Right atrium auricular region (tissue), 2 donors: ENCODE results near the gene GNB2. TPM values are rescaled to one million over a fixed set of nuclear protein-coding genes. Genes with fewer than 3 reads are reported as not detected.

Source experiments
- DNase-seq: peaks from one replicate; pipeline ENCODE4 v3.0.0-alpha.2; 2019; ENCODE audit warnings: low spot score
- H3K27ac ChIP-seq, 2 donors: fragments of 200-600 bp; sonication (generic); 1 replicate in 1 of 2; 2 replicates in 1 of 2; pipeline ENCODE4 v1.5.1; 2016 to 2019
- H3K27me3 ChIP-seq, 2 donors: fragments of 200-600 bp; sonication (generic); one replicate each; pipeline versions ENCODE4 v1.5.1 to v1.6.0; 2017 to 2019
- H3K36me3 ChIP-seq: fragments of 200-600 bp; sonication (generic); one replicate; pipeline ENCODE4 v1.5.1; 2016
- H3K4me1 ChIP-seq, 2 donors: fragments of 200-600 bp; sonication (generic); one replicate each; pipeline versions ENCODE4 v1.5.1 to v1.6.0; 2017 to 2019
- H3K4me3 ChIP-seq, 2 donors: fragments of 200-600 bp; sonication (generic); 1 replicate in 1 of 2; 2 replicates in 1 of 2; pipeline ENCODE4 v1.5.1; 2017 to 2019; ENCODE audit warnings: mild to moderate bottlenecking in 1 of 2, moderate library complexity in 1 of 2
- H3K9me3 ChIP-seq, 2 donors: fragments of 200-600 bp; sonication (generic); one replicate each; pipeline ENCODE4 v1.5.1; 2019
- total RNA-seq, 2 donors: library from RNA; depleted of rRNA; stranded (reverse); fragments of >200 nt; gene quantifications; one replicate each; pipeline ENCODE4 v1.1.0, GENCODE V29; 2016
- TF ChIP-seq, protein P1 (sequence below), 2 donors: fragments of 200-600 bp; sonication (generic); IDR thresholded peaks; one replicate each; pipeline ENCODE4 v1.5.1; 2019; ENCODE audit warnings: antibody characterized with exemption in 2 of 2

GNB2 gene
- total RNA-seq, 2 donors from 2014 or later = 96.2 to 169 TPM

DNA sequence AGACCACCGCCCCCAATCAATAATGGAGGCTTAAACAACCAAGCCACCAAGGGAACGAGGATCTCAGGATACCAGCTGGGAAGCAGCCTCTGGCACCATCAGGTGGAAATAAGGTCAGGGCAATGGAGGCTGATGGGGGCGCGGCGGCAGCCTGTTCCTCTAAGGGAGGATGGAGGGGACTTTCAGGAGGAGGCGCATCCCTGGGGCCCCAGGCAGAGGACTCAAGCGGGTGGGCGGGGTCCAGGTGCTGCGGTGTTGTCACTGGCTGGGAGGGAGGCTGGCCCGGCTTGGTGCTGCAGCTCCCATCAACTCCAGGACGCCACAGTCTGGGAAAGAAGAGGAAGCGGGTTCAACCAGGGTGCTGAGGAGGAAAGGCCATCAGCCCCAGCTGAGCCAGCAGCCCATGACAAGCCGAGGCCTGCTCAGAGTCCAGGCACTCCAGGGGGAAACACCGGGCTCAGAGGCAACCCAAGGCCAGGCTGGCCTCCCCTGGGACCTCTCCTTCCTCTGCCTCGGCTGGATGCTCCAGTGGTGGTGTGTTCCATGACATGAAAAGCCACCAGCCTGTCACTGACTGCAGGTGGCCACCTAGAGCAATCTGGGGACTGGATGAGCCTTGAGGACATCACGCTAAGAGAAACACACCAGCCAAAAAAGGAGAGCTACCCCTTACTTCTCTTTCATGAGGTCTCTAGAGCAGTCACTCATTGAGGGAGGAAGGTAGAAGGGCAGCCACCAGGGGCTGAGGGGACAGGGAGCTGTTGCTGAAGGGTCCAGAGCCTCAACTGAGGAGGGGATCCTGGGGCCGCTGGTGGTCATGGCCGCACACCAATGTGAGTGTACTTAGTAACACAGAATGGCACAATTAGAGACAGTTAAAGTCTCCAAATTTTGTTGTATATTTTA lies 15.9 kb downstream of the GNB2 start:
- Histone ChIP-seq H3K9me3 (no peaks in the 10 kb centered on the region), H3K4me3 (no peak overlapping the region), H3K36me3 (peaks cover 43% of the 10 kb centered on the region), H3K27ac (peak overlapping the region in 1 of 2 donors; percentile 28), H3K27me3 (no peaks in the 10 kb centered on the region), H3K4me1 (peaks cover 0 to 62% of the 10 kb centered on the region in 2 donors)
- no peak for DNase-seq
- TF ChIP-seq, protein P1, sequence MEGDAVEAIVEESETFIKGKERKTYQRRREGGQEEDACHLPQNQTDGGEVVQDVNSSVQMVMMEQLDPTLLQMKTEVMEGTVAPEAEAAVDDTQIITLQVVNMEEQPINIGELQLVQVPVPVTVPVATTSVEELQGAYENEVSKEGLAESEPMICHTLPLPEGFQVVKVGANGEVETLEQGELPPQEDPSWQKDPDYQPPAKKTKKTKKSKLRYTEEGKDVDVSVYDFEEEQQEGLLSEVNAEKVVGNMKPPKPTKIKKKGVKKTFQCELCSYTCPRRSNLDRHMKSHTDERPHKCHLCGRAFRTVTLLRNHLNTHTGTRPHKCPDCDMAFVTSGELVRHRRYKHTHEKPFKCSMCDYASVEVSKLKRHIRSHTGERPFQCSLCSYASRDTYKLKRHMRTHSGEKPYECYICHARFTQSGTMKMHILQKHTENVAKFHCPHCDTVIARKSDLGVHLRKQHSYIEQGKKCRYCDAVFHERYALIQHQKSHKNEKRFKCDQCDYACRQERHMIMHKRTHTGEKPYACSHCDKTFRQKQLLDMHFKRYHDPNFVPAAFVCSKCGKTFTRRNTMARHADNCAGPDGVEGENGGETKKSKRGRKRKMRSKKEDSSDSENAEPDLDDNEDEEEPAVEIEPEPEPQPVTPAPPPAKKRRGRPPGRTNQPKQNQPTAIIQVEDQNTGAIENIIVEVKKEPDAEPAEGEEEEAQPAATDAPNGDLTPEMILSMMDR (IDR thresholded peaks at IDR 0.05) = no peak

DNA sequence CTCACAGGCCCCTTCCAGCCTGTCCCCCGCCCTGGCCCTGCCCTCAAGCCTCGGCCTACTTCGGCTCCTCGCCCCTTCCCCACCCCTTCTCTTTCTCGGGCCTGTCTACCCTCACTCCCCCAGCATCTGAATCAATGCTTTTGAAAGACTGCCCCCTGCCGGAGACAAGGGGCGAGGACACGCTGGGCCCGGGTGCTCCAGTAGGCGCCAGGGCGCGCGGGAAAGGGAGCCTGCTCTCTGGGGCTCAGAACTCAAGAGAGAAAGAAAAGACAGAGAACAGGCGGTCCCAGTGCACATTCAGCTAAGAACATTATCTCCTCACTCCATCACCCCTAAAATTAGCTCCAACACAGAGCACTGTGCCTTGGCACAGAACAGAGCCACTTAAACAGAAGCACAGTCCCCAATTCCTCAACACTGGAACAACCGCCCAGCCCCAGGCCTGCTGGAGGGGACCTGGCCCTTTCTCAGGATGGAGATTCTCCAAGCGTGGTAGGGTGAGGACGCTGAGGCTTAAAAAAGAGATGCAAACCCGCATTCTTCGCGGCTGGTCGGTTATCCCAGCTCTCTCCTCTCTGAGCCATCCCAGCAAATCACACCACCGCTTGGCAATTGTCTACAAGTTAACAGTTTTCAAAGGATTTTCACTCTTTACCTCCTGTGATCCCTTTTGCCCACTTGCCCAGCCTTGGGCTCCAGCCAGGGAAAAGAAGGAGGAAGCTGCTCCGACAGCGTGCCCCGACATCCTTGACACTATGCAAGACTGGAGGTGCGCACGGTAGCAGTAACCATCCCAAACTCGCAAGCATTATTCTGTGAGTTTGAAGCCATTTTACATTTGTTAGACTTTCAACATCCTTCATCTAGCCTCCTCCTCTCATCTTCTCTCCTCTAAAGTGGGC lies 18.4 kb downstream of the GNB2 start:
- Histone ChIP-seq H3K4me1 (peaks cover 0 to 66% of the 10 kb centered on the region in 2 donors), H3K9me3 (no peaks in the 10 kb centered on the region), H3K27me3 (no peaks in the 10 kb centered on the region), H3K4me3 (peak overlapping the region in 1 of 2 donors; percentile 93), H3K27ac (peak overlapping the region; percentile 63 to 80), H3K36me3 (peaks cover 19% of the 10 kb centered on the region)
- TF ChIP-seq, protein P1 (IDR thresholded peaks at IDR 0.05) = peak; percentile 84 to 96
- DNase-seq = peak; percentile 82

DNA sequence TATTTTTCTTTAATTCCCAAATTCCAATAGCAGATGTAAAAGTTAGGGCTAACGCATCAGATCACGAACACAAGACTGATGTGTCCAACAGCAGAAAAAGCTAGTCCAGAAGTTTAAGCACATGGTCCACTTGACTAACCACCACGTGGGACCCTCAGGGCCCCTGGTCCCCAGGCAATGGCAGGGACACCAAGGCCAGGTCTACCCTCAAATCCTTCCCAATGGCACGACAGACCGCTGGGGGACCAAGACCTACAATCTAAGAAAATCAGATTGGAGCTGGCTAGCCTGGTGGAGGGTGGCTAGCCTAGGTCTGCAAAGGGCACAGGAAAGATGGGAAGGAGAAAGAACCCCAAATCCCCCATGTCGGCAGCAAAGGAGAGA lies 19.0 kb downstream of the GNB2 start:
- Histone ChIP-seq H3K4me1 (peaks cover 0 to 63% of the 10 kb centered on the region in 2 donors), H3K27ac (peak overlapping the region; percentile 80 to 88), H3K9me3 (no peaks in the 10 kb centered on the region), H3K27me3 (no peaks in the 10 kb centered on the region), H3K4me3 (peak overlapping the region; percentile 57 to 93), H3K36me3 (peaks cover 12% of the 10 kb centered on the region)
- TF ChIP-seq, protein P1 (IDR thresholded peaks at IDR 0.05) = no peak
- DNase-seq = no peak

DNA sequence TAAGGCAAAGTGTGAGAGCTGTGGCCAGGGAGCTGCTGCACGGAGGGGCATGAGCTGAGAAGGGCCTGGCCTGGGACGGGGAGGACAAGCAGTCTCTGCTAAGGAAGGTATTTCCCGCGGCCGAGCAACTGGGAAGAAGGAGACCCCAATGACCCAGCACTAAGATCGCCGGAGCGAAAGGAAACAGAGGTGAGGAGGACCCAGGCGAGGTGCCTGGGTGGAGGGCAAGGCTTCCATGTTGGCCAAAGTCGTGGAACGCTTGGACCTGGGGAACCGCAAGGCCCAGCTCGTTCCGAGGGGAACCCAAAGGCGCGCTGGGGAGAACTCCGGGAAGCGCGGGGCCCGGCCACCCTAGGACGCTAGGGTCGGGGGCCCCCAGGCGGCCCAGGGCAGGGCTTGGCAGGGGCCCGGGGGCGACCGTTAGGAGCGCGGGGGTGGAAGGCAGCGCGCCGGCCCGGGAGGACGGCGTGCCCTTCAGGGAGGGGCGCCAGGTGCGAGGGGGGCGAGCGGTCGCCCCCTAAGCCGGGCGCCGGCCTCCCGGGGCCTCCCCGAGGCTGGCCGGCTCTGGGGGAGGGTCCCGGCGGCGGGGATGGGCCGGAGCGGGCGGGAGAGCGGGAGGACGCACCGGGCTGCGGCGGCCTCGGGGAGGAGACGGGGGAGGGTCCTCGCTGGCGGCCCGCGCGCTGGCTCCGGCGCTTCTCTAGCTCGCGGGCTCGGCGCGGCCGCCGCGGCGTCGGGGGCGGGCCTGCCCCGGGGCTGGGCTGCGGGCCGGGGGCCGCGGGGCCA lies 20.0 kb downstream of the GNB2 start:
- Histone ChIP-seq H3K4me1 (peaks cover 0 to 54% of the 10 kb centered on the region in 2 donors), H3K27ac (peak overlapping the region; percentile 80 to 88), H3K36me3 (peaks cover 3% of the 10 kb centered on the region), H3K9me3 (no peaks in the 10 kb centered on the region), H3K4me3 (peak overlapping the region; percentile 57 to 93), H3K27me3 (no peaks in the 10 kb centered on the region)
- TF ChIP-seq, protein P1 (IDR thresholded peaks at IDR 0.05) = no peak
- DNase-seq = no peak

DNA sequence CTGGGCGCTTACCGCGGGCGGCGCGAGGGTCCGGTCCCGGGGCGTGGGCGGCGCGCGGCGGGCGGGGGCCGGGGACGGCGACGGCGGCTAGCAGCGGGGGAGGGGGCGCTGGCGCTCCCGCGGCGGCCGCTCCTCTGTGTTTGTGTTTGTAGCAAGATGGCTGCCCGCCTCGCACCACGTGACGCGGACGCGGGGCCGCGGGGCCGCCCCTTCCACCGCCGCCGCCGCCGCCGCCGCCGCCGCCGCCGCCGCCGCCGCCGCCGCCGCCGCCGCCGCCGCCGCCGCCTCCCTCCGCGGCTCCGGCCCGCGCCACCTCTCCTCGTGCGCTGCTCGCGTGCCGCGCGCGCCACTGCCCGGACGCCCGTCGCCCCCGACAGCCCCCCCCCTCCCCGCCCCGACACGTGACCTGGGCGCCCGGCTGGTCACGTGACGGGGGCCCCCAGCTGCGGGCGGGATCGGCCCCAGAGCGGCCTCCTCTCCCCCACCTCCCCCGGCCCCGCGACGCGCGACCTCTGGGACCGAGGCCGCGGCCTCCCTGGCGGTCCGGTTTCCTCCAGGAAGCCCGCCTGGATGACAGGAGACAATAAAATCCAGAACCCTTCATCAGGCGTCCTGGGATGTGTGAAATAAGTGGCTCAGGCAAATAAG lies 20.7 kb downstream of the GNB2 start, which contains the start of gene GIGYF1:
Gene GIGYF1, minus strand, starts transcription at position 153 of the 648 bp plus-strand sequence. CDS start 6,012 bp downstream, outside the sequence.
- H3K27me3 ChIP-seq = no peaks in the 10 kb centered on the region
- no peaks in the 10 kb centered on the region for H3K36me3 ChIP-seq
- no peaks in the 10 kb centered on the region for H3K9me3 ChIP-seq
- TF ChIP-seq, protein P1 (IDR thresholded peaks at IDR 0.05) = no peak
- DNase-seq = no peak
- peak within 1 kb of the TSS; percentile 85 to 88 for H3K27ac ChIP-seq
- peaks cover 0 to 47% of the 10 kb centered on the region in 2 donors for H3K4me1 ChIP-seq
- H3K4me3 ChIP-seq = peak within 1 kb of the TSS; percentile 57 to 93
